SIG-M5 treated with dmso at 0.1 percent for 504 hours (cell line): ENCODE results near the gene FRMD1.

Experiments used
- DNase-seq: peaks from one replicate; lab custom pipeline; 2025; ENCODE audit not compliant: unreplicated experiment; lab: John Stamatoyannopoulos, UW

The FRMD1 gene

DNA sequence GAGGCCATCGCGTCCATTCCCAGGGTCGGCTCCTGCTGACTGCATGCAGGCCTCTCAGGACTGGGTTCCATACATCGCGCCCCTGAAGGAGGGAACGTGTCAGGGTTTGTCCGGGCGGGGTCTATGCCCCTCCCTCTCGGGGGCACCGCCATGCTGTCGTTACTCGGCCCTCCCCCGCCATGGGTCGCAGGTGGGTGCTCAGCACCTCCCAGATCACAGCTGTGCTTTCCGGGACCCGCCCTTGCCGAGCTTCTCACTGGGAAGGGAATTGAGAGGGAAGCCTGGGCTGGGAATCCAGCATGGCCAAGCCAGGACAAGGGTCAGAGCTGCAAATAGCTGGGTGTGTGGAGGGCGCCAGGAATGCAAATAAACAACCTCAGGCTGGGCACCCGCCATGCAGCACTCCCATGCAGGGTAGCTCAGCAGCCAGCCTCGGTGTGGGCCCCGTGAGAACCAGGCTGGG, at the start of gene FRMD1:
Gene FRMD1 (minus strand): TSS at position 270 of the 463 bp plus-strand sequence. CDS start 118 bp downstream, at position 152.
- no peak for DNase-seq

- DNase-seq: no peak
Observed at GRCh38 chr6:168128006-168128630, 49.1 kb upstream of the FRMD1 start.

- no peak for DNase-seq
Observed at GRCh38 chr6:168127384-168127868, 48.4 kb upstream of the FRMD1 start.

GRCh38 chr6:168126566-168127383, 47.8 kb upstream of the FRMD1 start:
- no peak for DNase-seq

- no peak for DNase-seq
Observed at GRCh38 chr6:168125429-168126001, 46.5 kb upstream of the FRMD1 start.

- no peak for DNase-seq
Observed at GRCh38 chr6:168124921-168125320, 45.9 kb upstream of the FRMD1 start.

- DNase-seq: no peak
Observed at GRCh38 chr6:168124158-168124557, 45.1 kb upstream of the FRMD1 start.

DNA sequence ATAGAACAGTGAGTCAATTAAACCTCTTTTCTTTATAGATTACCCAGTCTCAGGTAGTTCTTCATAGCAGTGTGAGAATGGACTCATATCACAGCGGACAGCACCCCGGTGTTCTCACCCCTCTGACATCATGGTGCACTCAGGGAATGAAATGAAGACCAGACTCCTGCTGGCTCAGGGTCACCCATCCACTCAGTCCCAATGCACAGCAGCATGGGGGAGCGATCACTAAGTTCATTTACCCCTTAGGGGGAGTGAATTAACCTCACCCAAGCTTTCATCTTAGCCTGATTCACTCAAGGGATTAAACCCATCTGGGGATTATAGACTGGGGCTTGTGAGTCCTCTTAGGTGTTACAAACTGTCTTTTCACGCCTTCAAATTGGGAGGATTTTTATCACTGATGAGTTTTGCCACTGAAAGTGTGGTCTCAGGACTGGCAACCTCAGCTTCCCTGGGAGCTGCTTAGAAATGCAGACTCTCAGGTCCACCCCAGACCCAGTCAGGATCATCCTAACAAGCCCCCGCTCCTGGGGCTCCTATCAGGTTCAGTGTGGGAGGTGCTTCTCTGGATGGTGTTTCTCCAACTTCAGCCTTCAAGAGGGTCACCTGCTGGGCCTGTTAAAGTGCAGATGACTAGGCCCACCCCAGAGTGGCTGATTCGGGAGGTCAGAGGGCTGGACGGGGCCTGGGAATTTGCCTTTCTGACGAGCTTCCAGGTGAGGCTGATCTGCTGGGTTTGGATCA, 44.3 kb upstream of the FRMD1 start:
- no peak for DNase-seq

DNA sequence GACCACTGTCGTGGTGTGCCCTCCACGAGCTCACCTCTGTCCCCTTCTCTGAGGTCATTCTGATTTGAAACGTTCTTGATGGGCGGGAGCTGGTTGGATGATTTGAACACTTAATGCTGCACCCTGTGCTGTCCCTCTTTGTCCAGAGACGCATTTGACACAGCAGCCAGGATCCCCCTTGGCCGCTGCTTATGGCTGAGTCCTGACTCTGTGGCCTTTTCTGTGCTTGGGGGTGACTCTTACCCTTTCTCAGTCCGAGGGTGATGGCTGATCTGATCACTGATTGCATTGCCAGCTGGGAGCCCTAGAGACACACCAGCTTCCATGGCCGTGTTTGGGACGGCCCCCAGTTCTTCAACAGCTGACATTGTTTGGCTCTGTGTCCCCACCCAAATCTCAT, 43.5 kb upstream of the FRMD1 start:
- DNase-seq: no peak

GRCh38 chr6:168122011-168122410, 43.0 kb upstream of the FRMD1 start:
- DNase-seq: no peak

- no peak for DNase-seq
Observed at GRCh38 chr6:168121303-168121665, 42.3 kb upstream of the FRMD1 start.

DNA sequence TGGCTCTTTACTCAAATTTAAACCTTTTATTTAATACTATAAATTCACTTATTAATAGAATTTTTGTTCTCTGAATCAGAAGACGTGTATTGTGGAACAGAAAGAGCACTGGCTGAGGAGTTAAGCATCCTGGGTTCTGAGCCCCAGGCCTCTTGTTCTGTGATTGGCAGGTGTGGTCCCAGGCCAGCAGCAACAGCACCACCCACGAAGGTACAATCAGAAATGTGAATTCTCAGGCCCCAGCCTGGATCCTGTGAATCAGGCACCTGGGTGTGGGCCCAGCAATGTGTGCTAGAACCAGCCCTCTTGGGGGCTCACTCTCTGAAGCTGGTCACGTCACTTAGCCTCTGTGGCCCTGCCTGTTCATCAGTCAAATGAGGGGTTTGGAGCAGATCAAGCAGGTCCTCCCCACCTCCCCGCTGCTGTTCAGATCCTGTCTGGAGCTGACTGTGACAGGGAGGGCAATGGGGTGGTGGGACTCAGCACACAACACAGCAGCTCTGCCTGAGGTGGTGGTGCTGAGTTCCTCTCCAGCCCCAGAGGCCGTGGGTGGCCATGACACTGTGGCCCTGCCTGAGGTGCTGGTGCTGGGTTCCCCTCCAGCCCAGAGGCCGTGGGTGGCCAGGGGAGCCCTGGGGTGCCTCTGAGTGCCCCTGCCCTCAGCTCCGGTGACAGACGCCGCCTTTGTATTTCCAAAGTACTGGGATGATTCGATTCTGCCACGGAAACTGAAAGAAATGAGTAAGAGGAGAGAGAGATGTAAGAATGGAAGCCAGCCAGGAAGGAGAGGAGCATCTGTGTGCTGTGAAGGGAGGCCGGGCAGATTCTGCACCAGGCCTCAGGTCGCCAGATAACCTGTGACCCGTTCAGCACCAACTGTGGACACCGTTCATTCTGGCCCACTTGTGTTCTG, 41.6 kb upstream of the FRMD1 start:
- DNase-seq: no peak

GRCh38 chr6:168119539-168119938, 40.5 kb upstream of the FRMD1 start:
- DNase-seq: no peak

DNA sequence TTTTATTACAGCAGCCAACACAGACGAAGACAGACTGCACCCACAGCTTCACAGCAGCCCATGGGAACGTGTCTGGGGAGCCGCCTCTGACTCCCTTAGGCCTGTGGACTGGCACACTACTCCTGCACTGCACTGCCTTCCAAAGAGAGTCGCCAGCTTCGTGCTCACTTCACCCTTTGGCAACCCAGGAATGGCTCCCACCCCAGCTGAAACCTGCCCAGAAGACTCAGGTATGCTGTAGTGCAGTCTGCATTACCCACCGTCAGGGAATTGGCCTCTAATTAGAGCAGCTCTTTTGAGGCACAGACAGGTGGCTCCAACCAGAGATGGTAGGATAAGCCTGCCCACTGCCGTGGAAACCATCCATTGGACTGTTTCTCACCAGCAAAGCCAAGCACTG, 39.9 kb upstream of the FRMD1 start:
- DNase-seq: no peak

- DNase-seq: no peak
Observed at GRCh38 chr6:168117942-168118341, 38.9 kb upstream of the FRMD1 start.

GRCh38 chr6:168116975-168117899, 38.2 kb upstream of the FRMD1 start:
- DNase-seq: no peak

DNA sequence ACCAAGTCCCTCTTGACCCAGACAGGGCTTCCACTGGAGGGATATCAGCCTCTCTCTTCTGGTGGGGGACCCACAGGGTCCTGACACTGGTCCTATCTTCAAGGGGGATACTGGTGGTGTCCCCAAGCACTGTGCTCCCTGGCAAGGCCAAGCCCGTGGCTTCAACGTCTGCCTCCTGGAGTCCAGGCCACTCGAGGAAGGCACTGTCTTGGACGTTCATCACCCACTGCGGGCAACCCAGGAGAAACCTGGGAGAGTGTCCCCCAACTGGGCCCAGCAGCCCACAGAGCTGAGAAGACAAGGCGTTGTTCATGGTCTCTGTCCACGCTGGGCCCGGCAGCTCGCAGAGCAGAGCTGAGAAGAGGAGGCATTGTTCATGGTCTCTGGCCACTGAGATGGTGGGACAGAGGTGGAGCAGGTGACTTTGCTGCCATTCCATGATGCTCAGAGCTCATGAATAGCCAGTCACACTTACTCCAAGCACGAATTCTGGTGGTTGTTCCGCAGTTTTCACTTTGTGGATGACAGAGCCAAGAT, 37.5 kb upstream of the FRMD1 start:
- no peak for DNase-seq

DNA sequence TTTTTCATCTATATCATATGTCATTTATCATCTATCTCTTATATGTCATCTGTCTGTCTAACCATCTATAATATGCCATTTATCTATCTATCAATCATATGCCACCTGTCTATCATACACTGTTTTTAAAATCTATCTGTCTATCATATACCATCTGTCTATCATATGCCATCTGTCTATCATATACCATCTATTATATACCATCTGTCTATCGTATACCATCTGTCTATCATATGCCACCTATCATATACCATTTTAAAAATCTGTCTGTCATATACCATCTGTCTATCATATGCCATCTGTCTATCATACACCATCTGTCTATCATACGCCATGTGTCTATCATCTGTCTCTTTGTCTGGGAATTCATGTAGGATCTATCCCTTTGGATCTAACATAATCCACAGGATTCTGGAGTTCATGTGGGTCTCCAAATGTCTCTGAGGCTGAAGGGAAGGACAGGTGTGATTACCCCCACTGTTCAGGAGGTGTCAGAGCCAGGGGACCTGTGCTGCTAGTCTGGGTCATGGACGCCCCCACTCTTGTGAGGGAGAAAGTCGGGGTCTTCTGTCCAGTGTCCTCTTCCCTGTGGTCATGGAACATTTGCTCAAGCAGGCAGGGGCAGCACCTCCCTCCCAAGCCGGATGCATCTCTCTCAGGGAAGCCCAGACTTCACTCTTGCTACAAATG, 36.9 kb upstream of the FRMD1 start:
- no peak for DNase-seq
